BJ (cell line): ENCODE results near the gene GEMIN4. TPM values are rescaled to one million over a fixed set of nuclear protein-coding genes. Genes with fewer than 3 reads are reported as not detected.

Experiments used
- CTCF ChIA-PET: fragments of 350-600 bp; formaldehyde crosslinking; extraction: SDS; loops from one replicate; lab custom pipeline; 2021; ENCODE audit warnings: antibody characterized with exemption, inconsistent platforms; lab: Yijun Ruan, JAX
- POLR2A ChIA-PET: fragments of 300-600 bp; sonication (Branson Sonifier 250); formaldehyde crosslinking; extraction: SDS; loops from one replicate; lab custom pipeline; 2021; ENCODE audit warnings: antibody characterized with exemption; lab: Charles Lee
- DNase-seq: peaks from one replicate; pipeline ENCODE4 v3.0.0-alpha.2; 2011; ENCODE audit warnings: low read depth
- H3K27me3 ChIP-seq: 2 replicates; pipeline ENCODE4 v1.6.0; 2011; ENCODE audit warnings: low read length; ENCODE audit not compliant: control insufficient read depth, insufficient read depth
- H3K36me3 ChIP-seq: 2 replicates; pipeline ENCODE4 v1.5.1; 2011; ENCODE audit warnings: low read length; ENCODE audit not compliant: control insufficient read depth, insufficient read depth
- H3K4me3 ChIP-seq: 2 replicates; pipeline ENCODE4 v1.5.1; 2011; ENCODE audit warnings: low read depth, mild to moderate bottlenecking, control low read depth, low read length
- polyA plus RNA-seq: library from polyadenylated mRNA; depleted of rRNA; stranded (reverse); fragments of >200 nt; gene quantifications from 2 replicates; pipeline ENCODE4 v1.2.3, GENCODE V29; 2011
- TF ChIP-seq, protein P1 (sequence below): IDR thresholded peaks from 2 replicates; pipeline ENCODE4 v1.5.1; 2011; ENCODE audit warnings: low read depth, mild to moderate bottlenecking, control low read depth, inconsistent platforms, low read length, moderate library complexity; ENCODE audit not compliant: insufficient read depth

GEMIN4 gene
- polyA plus RNA-seq, 1 experiment: 15.7 TPM

DNA sequence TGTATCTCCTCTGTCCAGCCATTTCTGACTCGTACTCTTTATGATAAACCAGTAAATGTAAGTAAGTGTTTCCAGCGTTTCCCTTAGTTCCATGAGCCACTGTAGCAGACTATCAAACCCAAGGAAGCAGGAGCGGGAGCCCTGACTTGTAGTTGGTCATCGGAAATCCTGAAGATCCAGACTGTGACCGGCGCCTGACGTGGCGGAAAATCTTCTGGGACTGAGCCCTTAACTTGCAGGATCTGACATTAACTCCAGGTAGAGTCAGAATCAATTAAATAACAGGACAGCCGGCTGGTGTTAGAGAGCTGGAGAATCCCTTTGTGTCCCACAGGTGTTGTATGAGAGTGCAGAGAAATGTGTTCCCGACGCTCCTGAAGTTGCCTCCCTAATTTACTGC is 26.0 kb upstream of the GEMIN4 start:
- ChIA-PET POLR2A (no interaction called here), CTCF (interaction anchor here (0.7 to 2.1 kb wide), 3 partner anchors 202 to 304 kb away, joined by 4 to 5 read pairs (median 4); partner anchors contain the start of genes NXN and TIMM22)
- DNase-seq: no peak
- peaks cover 16% of the 10 kb centered on the region for H3K36me3 ChIP-seq
- TF ChIP-seq, protein P1, sequence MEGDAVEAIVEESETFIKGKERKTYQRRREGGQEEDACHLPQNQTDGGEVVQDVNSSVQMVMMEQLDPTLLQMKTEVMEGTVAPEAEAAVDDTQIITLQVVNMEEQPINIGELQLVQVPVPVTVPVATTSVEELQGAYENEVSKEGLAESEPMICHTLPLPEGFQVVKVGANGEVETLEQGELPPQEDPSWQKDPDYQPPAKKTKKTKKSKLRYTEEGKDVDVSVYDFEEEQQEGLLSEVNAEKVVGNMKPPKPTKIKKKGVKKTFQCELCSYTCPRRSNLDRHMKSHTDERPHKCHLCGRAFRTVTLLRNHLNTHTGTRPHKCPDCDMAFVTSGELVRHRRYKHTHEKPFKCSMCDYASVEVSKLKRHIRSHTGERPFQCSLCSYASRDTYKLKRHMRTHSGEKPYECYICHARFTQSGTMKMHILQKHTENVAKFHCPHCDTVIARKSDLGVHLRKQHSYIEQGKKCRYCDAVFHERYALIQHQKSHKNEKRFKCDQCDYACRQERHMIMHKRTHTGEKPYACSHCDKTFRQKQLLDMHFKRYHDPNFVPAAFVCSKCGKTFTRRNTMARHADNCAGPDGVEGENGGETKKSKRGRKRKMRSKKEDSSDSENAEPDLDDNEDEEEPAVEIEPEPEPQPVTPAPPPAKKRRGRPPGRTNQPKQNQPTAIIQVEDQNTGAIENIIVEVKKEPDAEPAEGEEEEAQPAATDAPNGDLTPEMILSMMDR: no peak
- no peak overlapping the region for H3K4me3 ChIP-seq
- H3K27me3 ChIP-seq: no peaks in the 10 kb centered on the region

DNA sequence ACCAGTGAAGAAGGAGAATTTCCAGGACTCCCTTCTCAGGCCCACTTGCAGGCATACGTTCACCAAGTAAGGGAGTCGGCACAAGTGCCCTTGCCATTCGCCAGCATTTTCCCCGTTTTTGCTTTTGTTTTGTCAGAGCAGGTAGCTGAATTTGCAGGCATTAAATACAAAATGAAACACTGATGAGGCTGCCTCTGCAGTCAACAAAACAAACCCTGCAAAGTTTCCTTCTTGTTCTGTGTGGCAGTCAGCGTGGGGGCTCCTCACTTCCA is 22.2 kb upstream of the GEMIN4 start:
- H3K36me3 ChIP-seq: peaks cover 21% of the 10 kb centered on the region

DNA sequence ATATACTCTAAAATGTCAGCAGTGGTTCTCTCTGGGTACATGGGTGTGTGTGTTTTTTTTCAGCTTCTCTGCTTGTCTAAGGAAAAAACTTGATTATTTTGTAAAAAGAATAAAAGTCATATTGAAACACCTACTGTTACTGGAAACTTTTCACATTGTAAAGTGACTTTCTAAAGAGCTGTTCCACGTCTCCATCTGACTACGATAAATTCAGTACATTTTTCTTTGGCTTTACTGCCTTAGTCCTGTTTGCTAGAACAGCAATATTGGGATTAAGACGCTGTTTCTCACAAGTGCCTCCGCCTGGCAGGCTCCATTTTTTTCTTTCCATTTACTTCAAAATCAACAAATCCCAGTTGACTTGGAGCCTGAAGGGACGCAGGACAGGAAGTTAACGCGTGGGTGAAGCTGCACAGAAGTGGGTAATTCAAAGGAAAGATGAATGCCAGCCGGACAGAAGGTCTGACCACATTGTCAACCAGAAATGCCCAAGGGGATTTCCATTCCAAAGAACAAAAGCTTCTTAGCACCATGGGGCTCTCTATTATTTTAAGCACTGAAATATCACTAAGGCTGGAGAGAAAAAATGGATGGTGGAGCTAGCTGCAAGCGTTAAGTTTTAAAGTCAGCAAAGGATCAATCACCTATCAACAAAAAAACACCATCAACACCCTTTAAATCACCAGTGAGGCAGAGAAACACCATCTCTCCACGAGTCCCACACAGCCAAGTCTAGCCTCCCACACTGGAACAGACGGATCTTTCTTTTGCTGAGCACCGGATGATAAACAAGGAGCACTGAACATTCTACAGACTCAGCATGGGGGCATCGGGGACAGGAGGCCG is 21.6 kb upstream of the GEMIN4 start:
- Histone ChIP-seq H3K4me3 (no peak overlapping the region), H3K36me3 (peaks cover 24% of the 10 kb centered on the region), H3K27me3 (no peaks in the 10 kb centered on the region)
- CTCF ChIA-PET: interaction anchor here (0.8 to 1.2 kb wide), 3 partner anchors 8 to 223 kb away, joined by 3 read pairs; partner anchors contain the start of gene TIMM22
- no peak for DNase-seq
- POLR2A ChIA-PET: no interaction called here
- TF ChIP-seq, protein P1: no peak

More for the DNA sequence above, 22.2 kb upstream of the GEMIN4 start:
- POLR2A ChIA-PET: no interaction called here
- no peak overlapping the region for H3K4me3 ChIP-seq
- CTCF ChIA-PET: interaction anchor here (1.1 to 1.2 kb wide), 2 partner anchors 9 to 223 kb away, joined by 3 read pairs; partner anchors contain the start of gene TIMM22
- TF ChIP-seq, protein P1: no peak
- no peaks in the 10 kb centered on the region for H3K27me3 ChIP-seq
- no peak for DNase-seq

DNA sequence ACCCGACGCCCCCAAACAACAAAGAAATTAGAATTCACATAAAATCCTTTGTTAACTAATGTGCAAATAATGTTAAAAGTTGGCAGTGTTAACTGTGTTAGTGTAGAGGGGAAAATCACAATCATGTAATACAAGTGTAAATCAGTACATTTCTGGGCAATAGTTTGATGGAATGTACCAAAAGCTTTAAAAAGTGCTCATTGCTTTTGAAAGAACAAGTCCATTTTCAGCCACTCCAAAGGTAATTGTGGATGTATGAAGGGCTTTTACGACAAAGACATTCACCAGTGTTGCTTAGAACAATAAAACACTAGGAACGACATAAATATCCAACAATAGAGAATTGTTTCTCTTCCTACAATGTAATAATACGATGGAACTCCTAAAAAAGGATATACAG is 21.0 kb upstream of the GEMIN4 start:
- CTCF ChIA-PET: interaction anchor here (0.8 kb wide), 1 partner anchor 16 kb away, joined by 3 read pairs; no protein-coding TSS in a partner anchor
- Histone ChIP-seq H3K4me3 (no peak overlapping the region), H3K36me3 (peaks cover 24% of the 10 kb centered on the region), H3K27me3 (no peaks in the 10 kb centered on the region)
- no peak for DNase-seq
- POLR2A ChIA-PET: no interaction called here
- TF ChIP-seq, protein P1: no peak

DNA sequence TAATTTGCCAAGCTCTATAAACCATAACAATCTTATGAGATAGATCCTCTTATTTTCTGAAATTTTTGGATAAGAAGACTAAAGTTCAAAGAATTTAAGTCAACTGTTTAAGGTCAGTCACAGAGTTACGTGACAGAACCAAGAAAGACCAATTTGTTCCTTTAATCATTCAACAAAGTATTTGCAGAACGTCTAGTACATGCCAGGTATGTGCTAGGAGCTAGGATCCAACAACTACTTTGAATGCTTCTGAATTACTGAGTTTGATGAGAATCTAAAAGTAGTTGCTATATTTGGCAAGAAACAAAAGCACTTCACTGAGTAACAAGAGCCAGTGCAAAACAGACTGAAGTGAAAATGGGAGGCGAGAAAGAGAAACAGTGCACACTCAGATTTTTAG is 15.0 kb upstream of the GEMIN4 start:
- POLR2A ChIA-PET: no interaction called here
- H3K36me3 ChIP-seq: peaks cover 13% of the 10 kb centered on the region

More for the DNA sequence above, 15.0 kb upstream of the GEMIN4 start:
- H3K27me3 ChIP-seq: no peaks in the 10 kb centered on the region
- no peak for DNase-seq
- CTCF ChIA-PET: interaction anchor here (1.0 kb wide), 1 partner anchor 14 kb away, joined by 3 read pairs; no protein-coding TSS in a partner anchor
- H3K4me3 ChIP-seq: no peak overlapping the region
- TF ChIP-seq, protein P1: no peak
